A549 (cell line): ENCODE measurements around the gene S100A4. TPM values are rescaled to one million over a fixed set of nuclear protein-coding genes. Genes with fewer than 3 reads are reported as not detected.

Experiments
- ATAC-seq, 2 experiments: fragments of 200-7000 bp in 1 of 2; fragments of >200 bp in 1 of 2; cut with Nextera tagmentation in 1 of 2; cut with Tn5 transposase in 1 of 2; 3 replicates each; pipeline versions ENCODE4 v1.8.0 to v1.9.1; 2018 to 2020; ENCODE audit warnings: mild to moderate bottlenecking in 1 of 2, moderate library complexity in 1 of 2
- CTCF ChIA-PET: fragments of 300-600 bp; sonication (Branson Sonifier 250); formaldehyde crosslinking; extraction: SDS; loops from one replicate; lab custom pipeline; 2021; ENCODE audit warnings: antibody characterized with exemption, inconsistent platforms; lab: Yijun Ruan, JAX
- POLR2A ChIA-PET: fragments of 350-600 bp; formaldehyde crosslinking; extraction: SDS; loops from one replicate; lab custom pipeline; 2021; ENCODE audit warnings: antibody characterized with exemption, inconsistent platforms; lab: Yijun Ruan, JAX
- DNase-seq, 2 experiments: peaks; one replicate each; pipeline versions ENCODE4 v3.0.0 to v3.0.0-alpha.2; 2011 to 2016; ENCODE audit warnings: low read depth in 1 of 2, low spot score in 1 of 2
- FAIRE-seq: peaks from 2 replicates; lab custom pipeline; 2011; peaks lifted over from hg19 to GRCh38; lab: Jason Lieb, UNC
- H3K27ac ChIP-seq, 2 experiments: fragments of >200 bp; sonication (Bioruptor Twin); formaldehyde crosslinking; 3 replicates each; pipeline ENCODE4 v1.5.1; 2016 to 2017
- H3K4me1 ChIP-seq: fragments of >200 bp; sonication (Bioruptor Twin); formaldehyde crosslinking; 3 replicates; pipeline ENCODE4 v1.6.1; 2016
- H3K4me2 ChIP-seq: fragments of >200 bp; sonication (Bioruptor Twin); formaldehyde crosslinking; 3 replicates; pipeline ENCODE4 v1.6.1; 2016
- H3K4me3 ChIP-seq: fragments of >200 bp; sonication (Bioruptor Twin); formaldehyde crosslinking; 3 replicates; pipeline ENCODE4 v1.5.1; 2016
- H3K9me3 ChIP-seq: fragments of >200 bp; sonication (Bioruptor Twin); formaldehyde crosslinking; 3 replicates; pipeline ENCODE4 v1.6.1; 2016
- EHF ChIP-seq: fragments of 250-450 bp; sonication (Bioruptor Pico); IDR thresholded peaks from 2 replicates; pipeline ENCODE4 v1.5.0; 2020; ENCODE audit warnings: mild to moderate bottlenecking
- FOSL2 ChIP-seq, 2 experiments: fragments of 450-650 bp in 1 of 2; fragments of >200 bp in 1 of 2; sonication (Bioruptor Twin) in 1 of 2; formaldehyde crosslinking; IDR thresholded peaks; 2 replicates each; pipeline versions ENCODE4 v1.5.0 to v1.6.1; 2016 to 2020; ENCODE audit warnings: mild to moderate bottlenecking in 1 of 2, moderate library complexity in 1 of 2
- GATA3 ChIP-seq: IDR thresholded peaks from 2 replicates; pipeline ENCODE4 v1.6.1; 2012; ENCODE audit warnings: borderline replicate concordance
- HOXB5 ChIP-seq: fragments of 250-450 bp; sonication (Bioruptor Pico); IDR thresholded peaks from 2 replicates; pipeline ENCODE4 v1.5.0; 2020; ENCODE audit warnings: mild to moderate bottlenecking, moderate library complexity
- JUN ChIP-seq, 2 experiments: fragments of >200 bp; sonication (Bioruptor Twin); formaldehyde crosslinking; IDR thresholded peaks; 2 replicates in 1 of 2; 3 replicates in 1 of 2; pipeline ENCODE4 v1.6.1; 2016 to 2017
- KDM1A ChIP-seq: fragments of 200-600 bp; sonication (generic); IDR thresholded peaks from 2 replicates; pipeline ENCODE4 v1.6.1; 2016; ENCODE audit warnings: low read depth, mild to moderate bottlenecking
- MAFK ChIP-seq: fragments of 450-650 bp; IDR thresholded peaks from 2 replicates; pipeline ENCODE4 v1.6.1; 2014; ENCODE audit not compliant: partially characterized antibody
- MYC ChIP-seq: IDR thresholded peaks from 2 replicates; pipeline ENCODE4 v1.6.1; 2012; ENCODE audit warnings: mild to moderate bottlenecking, inconsistent platforms, low read length, improper control_type of control experiment, borderline replicate concordance
- PHF8 ChIP-seq: fragments of 200-600 bp; sonication (generic); IDR thresholded peaks from 2 replicates; pipeline ENCODE4 v1.6.1; 2016; ENCODE audit warnings: low read depth, mild to moderate bottlenecking, antibody characterized with exemption, moderate library complexity, borderline replicate concordance
- RAD21 ChIP-seq, 2 experiments: fragments of >200 bp in 1 of 2; sonication (Bioruptor Twin) in 1 of 2; formaldehyde crosslinking in 1 of 2; IDR thresholded peaks in 1 of 2; conservative IDR thresholded peaks in 1 of 2; 2 replicates in 1 of 2; 3 replicates in 1 of 2; pipeline ENCODE4 v1.6.1; 2012 to 2018; ENCODE audit warnings: inconsistent platforms in 1 of 2
- RARB ChIP-seq: fragments of 250-450 bp; sonication (Bioruptor Pico); IDR thresholded peaks from 2 replicates; pipeline ENCODE4 v1.8.0; 2021; ENCODE audit warnings: mild to moderate bottlenecking, moderate library complexity
- SMC3 ChIP-seq: fragments of >200 bp; sonication (Bioruptor Twin); formaldehyde crosslinking; IDR thresholded peaks from 3 replicates; pipeline ENCODE4 v1.6.1; 2018; ENCODE audit warnings: inconsistent platforms
- TFCP2L1 ChIP-seq: fragments of 250-450 bp; sonication (Bioruptor Pico); IDR thresholded peaks from 2 replicates; pipeline ENCODE4 v1.5.0; 2021; ENCODE audit warnings: mild to moderate bottlenecking
- TP53 ChIP-seq: fragments of 250-450 bp; sonication (Bioruptor Pico); IDR thresholded peaks from 2 replicates; pipeline ENCODE4 v1.5.0; 2021; ENCODE audit warnings: mild to moderate bottlenecking, moderate library complexity
- ZNF302 ChIP-seq: fragments of 250-450 bp; sonication (Bioruptor Pico); IDR thresholded peaks from 2 replicates; pipeline ENCODE4 v1.9.0; 2021; ENCODE audit warnings: inconsistent platforms, mild to moderate bottlenecking, moderate library complexity
- WGBS: methylation state at CpG from one replicate; pipeline ENCODE4 v1.1.6; 2017; ENCODE audit errors: missing lambda C conversion rate; 5-methylcytosine and 5-hydroxymethylcytosine counted together
- polyA plus RNA-seq, 4 experiments: library from polyadenylated mRNA; depleted of rRNA in 3 of 4; stranded (reverse); fragments of >200 nt; fragmentation: RNase III in 1 of 4; extraction: RNeasy Plus Mini Kit Qiagen cat#74134 plus additional on column Dnase treatment in 1 of 4; gene quantifications; 2 replicates in 3 of 4; 3 replicates in 1 of 4; pipeline ENCODE4 v1.2.3, GENCODE V29; 2011 to 2017
- TF ChIP-seq, protein P1 (sequence below): fragments of >200 bp; sonication (Bioruptor Twin); formaldehyde crosslinking; IDR thresholded peaks from 3 replicates; pipeline ENCODE4 v1.5.1; 2016
- TF ChIP-seq, protein P2 (sequence below): IDR thresholded peaks from 2 replicates; pipeline ENCODE4 v1.6.1; 2012; ENCODE audit warnings: low read depth, borderline replicate concordance
- TF ChIP-seq, protein P3 (sequence below): IDR thresholded peaks from 2 replicates; pipeline ENCODE4 v1.6.1; 2012
- TF ChIP-seq, protein P4 (sequence below): fragments of 250-450 bp; sonication (Bioruptor Pico); IDR thresholded peaks from 2 replicates; pipeline ENCODE4 v1.5.0; 2020; ENCODE audit warnings: low read depth, mild to moderate bottlenecking, moderate library complexity

S100A4 gene
- polyA plus RNA-seq, 2 of the 4 experiments (the other 2 are of a cell fraction): 590 to 2,584 TPM

DNA sequence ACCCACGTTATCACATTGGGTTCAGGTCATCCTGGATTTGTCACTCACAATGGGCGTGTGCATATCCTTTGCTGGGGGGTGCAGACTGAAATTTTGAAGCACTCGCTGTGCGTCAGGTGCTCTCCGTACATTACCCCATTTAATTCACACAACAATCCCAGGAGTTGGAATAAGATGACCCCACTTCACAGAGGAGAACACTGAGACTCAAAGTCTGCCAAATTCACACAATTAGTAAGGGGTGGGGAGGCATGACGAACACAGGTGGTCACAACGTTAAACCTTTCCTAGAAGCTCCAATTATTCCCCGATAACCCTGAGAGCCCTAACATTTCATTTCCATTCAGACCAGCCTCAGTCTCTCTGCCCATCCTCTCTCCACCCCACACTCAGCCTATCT is 23.9 kb upstream of the S100A4 start:
- Histone ChIP-seq H3K4me3 (no peak overlapping the region), H3K4me1 (peaks cover 50% of the 10 kb centered on the region), H3K4me2 (no peak overlapping the region), H3K9me3 (no peaks in the 10 kb centered on the region), H3K27ac (peak overlapping the region in 1 of 2 experiments; percentile 97; a peak in 4 of 6 replicates)
- CTCF ChIA-PET: interaction anchor here (0.7 to 7.5 kb wide), 16 partner anchors 9 to 217 kb away, joined by 3 to 471 read pairs (median 30); partner anchors contain the start of genes CHTOP, NPR1, S100A1 and S100A13
- TF ChIP-seq PHF8 (no peak), KDM1A (0 out of 2 replicates have a peak, but pooled peaks have one; percentile 26), ZNF302 (CRISPR knock-in tag) (no peak), TFCP2L1 (no peak)
- WGBS: 90% methylated on average over 8 of the region's 8 CpGs
- FAIRE-seq (no peak), ATAC-seq (no peak), DNase-seq (no peak)
- POLR2A ChIA-PET: interaction anchor here (2.4 kb wide), 1 partner anchor 35 kb away, joined by 102 read pairs; the partner anchor contains the start of gene S100A6

DNA sequence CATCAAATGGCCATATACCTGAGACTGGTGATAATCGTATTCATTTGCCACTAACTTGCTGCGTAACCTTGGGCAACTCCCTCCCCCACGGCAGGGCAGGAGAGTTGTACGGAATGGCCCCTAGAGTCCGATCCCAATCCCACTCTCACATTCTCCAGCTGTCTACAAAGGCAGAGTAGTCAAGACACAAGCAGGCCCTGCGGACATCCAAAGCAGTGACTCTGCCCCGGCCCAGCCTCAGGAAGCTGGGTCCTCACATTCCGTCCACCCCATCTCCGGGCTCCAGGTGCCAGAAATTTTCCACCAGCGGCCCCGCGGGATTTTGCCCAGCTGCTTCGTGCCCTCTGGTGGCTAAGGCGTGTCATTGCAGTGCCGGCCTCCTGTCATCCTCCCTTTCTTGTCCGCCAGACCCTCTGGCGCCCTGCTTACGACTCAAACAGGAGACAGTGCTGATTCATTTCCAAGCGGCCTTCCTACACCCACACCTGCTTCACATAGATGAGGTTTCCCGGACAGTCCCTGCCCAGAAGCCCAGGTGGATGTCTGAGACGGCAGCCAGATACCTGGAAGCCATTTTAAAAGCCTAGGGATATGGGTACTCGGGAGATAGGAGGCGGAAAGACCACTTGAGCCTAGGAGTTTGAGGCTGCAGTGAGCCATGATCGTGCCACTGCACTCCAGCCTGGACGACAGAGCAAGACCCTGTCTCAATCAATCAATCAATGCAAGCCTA is 22.9 kb upstream of the S100A4 start:
- FAIRE-seq (no peak), ATAC-seq (peak; percentile 32 to 55), DNase-seq (peak; percentile 93)
- CTCF ChIA-PET: interaction anchor here (0.6 to 7.5 kb wide), 38 partner anchors 9 to 218 kb away, joined by 3 to 471 read pairs (median 6); partner anchors contain the start of genes CHTOP, NPR1, S100A1 and S100A13
- POLR2A ChIA-PET: interaction anchor here (0.5 to 2.4 kb wide), 9 partner anchors 20 to 159 kb away, joined by 3 to 102 read pairs (median 4); partner anchors contain the start of genes CHTOP, INTS3, S100A13 and S100A4
- Histone ChIP-seq H3K4me1 (peaks cover 59% of the 10 kb centered on the region), H3K27ac (peak overlapping the region; percentile 97 to 100), H3K9me3 (no peaks in the 10 kb centered on the region), H3K4me3 (peak overlapping the region; percentile 24; the same call in 2 of the 3 replicates), H3K4me2 (peak overlapping the region; percentile 80)
- TF ChIP-seq SMC3 (peak; percentile 100), RAD21 (conservative IDR thresholded peaks at IDR 0.05 in 1 of 2, IDR thresholded peaks at IDR 0.05 in 1 of 2) (peak; percentile 99), MYC (0 out of 2 replicates have a peak, but pooled peaks have one; percentile 58), RARB (no peak), JUN (IDR thresholded peaks at IDR 0.05) (peak in 1 of 2 experiments; percentile 59; a peak in 1 of 5 replicates), GATA3 (0 out of 2 replicates have a peak, but pooled peaks have one; percentile 11), HOXB5 (CRISPR knock-in tag) (peak; percentile 31; the same call in 1 of the 2 replicates), TP53 (peak; percentile 23; the same call in 1 of the 2 replicates), EHF (CRISPR knock-in tag) (no peak), MAFK (peak; percentile 25), FOSL2 (IDR thresholded peaks at IDR 0.05) (no peak), FOSL2 (CRISPR knock-in tag; IDR thresholded peaks at IDR 0.05) (peak; percentile 37; the same call in 1 of the 2 replicates)
- TF ChIP-seq, protein P1, sequence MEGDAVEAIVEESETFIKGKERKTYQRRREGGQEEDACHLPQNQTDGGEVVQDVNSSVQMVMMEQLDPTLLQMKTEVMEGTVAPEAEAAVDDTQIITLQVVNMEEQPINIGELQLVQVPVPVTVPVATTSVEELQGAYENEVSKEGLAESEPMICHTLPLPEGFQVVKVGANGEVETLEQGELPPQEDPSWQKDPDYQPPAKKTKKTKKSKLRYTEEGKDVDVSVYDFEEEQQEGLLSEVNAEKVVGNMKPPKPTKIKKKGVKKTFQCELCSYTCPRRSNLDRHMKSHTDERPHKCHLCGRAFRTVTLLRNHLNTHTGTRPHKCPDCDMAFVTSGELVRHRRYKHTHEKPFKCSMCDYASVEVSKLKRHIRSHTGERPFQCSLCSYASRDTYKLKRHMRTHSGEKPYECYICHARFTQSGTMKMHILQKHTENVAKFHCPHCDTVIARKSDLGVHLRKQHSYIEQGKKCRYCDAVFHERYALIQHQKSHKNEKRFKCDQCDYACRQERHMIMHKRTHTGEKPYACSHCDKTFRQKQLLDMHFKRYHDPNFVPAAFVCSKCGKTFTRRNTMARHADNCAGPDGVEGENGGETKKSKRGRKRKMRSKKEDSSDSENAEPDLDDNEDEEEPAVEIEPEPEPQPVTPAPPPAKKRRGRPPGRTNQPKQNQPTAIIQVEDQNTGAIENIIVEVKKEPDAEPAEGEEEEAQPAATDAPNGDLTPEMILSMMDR: peak; percentile 96
- TF ChIP-seq, protein P2, sequence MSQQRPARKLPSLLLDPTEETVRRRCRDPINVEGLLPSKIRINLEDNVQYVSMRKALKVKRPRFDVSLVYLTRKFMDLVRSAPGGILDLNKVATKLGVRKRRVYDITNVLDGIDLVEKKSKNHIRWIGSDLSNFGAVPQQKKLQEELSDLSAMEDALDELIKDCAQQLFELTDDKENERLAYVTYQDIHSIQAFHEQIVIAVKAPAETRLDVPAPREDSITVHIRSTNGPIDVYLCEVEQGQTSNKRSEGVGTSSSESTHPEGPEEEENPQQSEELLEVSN: no peak
- TF ChIP-seq, protein P3, sequence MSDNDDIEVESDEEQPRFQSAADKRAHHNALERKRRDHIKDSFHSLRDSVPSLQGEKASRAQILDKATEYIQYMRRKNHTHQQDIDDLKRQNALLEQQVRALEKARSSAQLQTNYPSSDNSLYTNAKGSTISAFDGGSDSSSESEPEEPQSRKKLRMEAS: peak; percentile 86
- TF ChIP-seq, protein P4, sequence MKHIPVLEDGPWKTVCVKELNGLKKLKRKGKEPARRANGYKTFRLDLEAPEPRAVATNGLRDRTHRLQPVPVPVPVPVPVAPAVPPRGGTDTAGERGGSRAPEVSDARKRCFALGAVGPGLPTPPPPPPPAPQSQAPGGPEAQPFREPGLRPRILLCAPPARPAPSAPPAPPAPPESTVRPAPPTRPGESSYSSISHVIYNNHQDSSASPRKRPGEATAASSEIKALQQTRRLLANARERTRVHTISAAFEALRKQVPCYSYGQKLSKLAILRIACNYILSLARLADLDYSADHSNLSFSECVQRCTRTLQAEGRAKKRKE (CRISPR knock-in tag): 0 out of 2 replicates have a peak, but pooled peaks have one; percentile 25
- WGBS: 9% methylated on average over 22 of the region's 25 CpGs
